Measurements from ENCODE around the gene NRP1. TPM values are rescaled to one million over a fixed set of nuclear protein-coding genes. Genes with fewer than 3 reads are reported as not detected.
"Not testable (repeated sequence)": the region's sequence is repeated elsewhere in the genome, so short reads cannot be mapped to it uniquely, and the experiment has no call there.

Gene NRP1
- total RNA-seq, 2 experiments from 2014 or later = 1.9 to 2.0 TPM

DNA sequence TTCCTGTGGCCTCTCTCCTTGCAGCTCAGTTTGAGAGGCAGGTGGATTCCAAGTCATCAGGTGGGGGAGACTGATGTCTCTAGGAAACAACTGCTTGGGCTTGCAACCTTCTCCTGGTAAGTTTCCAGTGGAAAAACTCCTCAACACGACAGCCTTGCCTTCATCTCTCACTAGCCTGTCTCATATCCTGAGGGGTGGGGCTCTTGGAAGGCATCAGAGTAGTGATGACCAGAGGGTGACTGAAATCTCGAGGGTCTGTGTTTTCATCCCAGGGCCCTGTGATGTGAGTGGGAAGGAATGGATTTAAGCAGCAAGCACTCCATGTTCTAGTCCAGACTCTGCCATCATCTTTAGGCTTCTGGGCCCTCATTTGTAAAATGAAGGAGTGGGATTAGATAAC, 107.0 kb downstream of the NRP1 start:
- POLR2A ChIA-PET = no interaction called here
- CTCF ChIA-PET = no interaction called here

DNA sequence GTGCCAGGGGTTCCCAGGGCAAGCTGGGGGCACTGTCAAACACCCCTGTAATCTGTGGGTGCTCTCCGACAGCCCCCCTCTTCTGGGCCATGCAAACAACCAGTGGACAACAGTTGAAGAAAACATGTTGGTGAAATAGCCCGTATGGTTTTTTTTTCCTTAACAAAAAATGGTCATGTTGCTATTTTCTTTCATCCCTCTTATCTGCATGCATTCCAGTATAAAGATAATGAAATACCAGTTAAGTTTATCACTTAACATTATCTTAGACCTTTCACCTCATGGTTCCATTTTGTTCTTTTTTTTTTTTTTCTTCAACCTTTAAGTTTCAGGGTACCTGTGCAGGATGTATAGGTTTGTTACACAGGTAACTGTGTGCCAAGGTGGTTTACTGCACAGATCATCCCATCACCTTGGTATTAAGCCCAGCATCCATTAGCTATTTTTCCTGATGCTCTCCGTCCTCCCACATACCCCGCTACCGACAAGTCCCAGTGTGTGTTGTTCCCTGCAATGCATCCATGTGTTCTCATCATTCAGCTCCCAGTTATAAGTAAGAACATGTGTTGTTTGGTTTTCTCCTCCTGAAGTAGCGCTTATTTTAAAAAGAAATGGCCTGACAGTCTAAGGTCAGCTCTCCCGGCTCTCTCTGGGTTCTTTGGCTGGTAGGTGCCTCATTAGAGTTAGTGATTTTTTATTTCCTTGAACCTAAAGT, 110.1 kb downstream of the NRP1 start:
- ChIA-PET POLR2A (no interaction called here), CTCF (no interaction called here)

DNA sequence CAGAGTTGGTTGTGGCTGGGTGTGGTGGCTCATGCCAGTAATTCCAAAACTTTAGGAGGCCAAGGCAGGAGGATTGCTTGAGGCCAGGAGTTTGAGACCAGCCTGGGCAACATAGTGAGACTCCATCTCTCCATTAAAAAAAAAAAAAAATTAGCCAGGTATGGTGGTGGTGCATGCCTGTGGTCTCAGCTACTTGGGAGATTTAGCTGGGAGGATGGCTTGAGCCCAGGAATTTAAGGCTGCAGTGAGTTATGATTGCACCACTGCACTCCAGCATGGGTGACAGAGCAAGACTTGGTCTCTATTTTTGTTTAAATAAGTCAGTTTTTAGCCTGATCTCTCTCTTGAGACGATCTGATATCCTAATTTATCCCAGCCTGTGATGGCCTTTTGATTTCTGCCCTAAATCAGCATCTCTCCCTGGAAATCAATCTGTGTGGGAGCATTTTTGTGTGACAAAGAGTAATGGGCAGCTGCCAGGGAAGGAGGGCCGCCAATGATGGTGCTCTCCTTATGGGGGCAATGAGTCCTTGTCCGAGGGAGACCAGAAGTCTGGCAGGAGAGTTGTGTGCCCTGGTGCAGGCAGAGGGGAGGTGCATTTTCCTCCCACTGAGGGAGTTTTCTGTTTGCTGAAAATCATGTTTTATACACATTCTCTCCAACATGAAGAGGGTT, 111.0 kb downstream of the NRP1 start:
- ChIA-PET POLR2A (no interaction called here), CTCF (no interaction called here)

DNA sequence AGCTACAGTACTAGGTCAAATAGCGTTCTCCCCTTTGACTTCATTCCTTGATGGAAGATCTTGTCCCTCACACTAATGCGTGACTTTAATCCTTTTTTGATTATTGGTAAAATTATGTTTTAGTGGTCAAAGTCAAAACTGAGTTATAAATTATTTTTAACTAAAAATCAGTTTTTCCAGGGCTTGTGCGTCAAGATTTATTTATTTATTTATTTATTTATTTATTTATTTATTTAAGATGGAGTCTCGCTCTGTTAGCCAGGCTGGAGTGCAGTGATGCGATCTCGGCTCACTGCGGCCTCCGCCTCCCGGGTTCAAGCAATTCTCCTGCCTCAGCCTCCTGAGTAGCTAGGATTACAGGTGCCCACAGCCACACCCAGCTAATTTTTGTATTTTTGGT, 112.2 kb downstream of the NRP1 start:
- POLR2A ChIA-PET, CTCF ChIA-PET: not testable (repeated sequence)

DNA sequence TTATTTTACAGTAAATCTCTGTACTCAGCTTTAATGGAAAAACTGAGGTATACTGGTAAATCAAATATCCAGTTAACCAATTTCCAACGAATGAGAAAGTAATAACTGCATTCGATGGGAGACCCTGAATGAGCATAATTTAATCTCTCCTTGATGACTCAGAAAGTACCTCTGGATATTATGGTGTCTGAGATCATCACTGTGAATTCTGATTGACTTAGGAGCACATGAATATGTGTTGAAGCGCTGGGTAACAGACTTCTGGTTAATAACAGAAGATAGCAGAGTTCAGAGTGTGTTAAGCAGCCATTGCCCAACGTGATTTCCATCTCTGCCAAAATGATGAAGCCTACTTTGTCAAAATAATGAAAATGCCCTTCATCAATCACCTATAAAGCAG, 116.6 kb downstream of the NRP1 start:
- CTCF ChIA-PET = no interaction called here

DNA sequence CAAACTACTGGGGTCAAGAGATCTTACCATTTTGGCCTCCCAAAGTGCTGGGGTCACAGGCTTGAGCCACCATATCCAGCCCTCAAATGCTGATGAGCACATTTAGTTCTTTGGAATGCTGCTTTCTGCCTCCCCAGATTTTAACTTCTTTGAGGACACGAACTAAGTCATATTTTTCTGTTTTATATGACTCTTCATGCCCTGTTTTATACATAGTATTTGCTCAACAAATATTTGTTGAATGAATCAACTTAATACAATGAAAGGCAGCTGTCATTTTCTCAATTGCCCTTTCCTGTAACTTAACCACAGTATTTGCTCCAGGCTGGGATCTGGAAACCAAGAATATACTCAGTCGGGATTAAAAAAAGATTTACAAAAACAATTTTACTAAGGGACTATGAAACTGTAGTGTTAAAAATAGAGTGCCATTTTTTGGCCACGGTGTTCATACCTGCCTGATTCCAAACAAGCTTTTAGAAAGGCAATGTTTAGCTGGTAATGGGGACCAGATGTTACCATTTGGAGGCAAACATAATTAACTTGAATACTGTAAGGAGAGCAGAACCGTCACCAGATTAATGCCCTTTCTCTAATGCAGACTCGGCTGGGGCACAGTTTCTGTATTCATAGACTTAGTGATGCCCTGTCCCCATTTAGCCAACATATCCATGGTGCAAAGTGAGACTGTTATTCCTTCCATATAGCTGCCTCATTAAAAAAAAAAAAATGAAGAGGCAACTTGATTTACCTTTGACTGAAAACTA, 117.6 kb downstream of the NRP1 start:
- ChIA-PET POLR2A (no interaction called here), CTCF (no interaction called here)

More for the DNA sequence above, 116.6 kb downstream of the NRP1 start:
- POLR2A ChIA-PET = no interaction called here

DNA sequence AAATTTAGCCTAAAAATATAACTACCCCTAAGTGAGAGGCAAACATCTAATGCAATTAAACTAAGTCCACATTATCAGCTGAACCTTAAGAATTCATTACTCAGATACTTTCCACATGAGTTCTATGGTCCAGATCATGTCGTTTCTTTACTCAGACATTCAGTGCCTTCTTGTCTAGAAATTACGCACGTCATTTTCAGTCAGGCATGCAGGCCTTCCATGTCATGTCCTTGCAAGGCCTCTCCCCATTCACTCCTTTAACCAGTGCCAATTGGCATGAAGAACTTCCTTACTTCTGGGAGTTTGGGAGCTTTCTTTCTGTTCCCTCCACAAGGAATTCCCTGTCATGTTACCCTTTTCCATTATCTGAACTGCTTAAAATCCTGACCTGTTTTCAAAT, 118.8 kb downstream of the NRP1 start:
- CTCF ChIA-PET = no interaction called here
- POLR2A ChIA-PET = no interaction called here

DNA sequence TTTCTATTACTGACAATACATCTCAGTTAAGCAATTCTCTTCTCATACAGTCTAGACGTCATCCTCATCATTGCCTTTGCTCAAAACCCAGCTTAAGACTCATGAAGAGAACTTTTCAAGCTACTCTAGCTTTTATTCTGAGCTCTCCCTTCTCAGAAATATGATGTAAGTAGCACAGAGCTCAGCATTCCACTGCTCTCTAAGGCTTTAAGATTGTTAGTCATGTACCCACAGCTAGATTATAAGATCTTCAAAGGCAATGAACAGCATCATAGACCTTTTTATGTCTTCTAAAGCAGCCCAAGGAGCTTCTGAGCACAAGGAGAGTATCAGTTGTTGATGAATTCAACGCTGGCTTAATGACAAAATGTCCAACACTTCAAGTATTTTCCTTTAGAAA, 119.3 kb downstream of the NRP1 start:
- ChIA-PET POLR2A (no interaction called here), CTCF (no interaction called here)

DNA sequence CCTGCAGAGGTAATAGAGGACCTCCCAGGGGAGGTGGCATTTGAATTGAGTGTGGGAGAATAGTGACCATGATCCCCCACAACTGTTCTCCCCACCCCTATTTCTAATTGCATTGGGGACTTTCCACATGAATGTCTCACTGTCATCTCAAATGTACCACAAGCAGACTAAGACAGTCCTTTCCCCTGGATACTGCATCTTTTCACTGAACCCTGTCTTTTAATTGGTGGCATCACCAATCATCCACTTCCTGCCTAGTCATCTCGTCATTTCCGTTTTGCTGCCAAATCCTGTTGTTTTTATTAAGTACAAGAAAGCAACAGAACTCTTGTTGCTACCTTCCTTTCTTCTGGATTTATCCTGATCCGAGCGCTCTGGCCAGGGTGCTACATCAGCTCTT, 120.3 kb downstream of the NRP1 start:
- CTCF ChIA-PET = no interaction called here
- POLR2A ChIA-PET = no interaction called here

DNA sequence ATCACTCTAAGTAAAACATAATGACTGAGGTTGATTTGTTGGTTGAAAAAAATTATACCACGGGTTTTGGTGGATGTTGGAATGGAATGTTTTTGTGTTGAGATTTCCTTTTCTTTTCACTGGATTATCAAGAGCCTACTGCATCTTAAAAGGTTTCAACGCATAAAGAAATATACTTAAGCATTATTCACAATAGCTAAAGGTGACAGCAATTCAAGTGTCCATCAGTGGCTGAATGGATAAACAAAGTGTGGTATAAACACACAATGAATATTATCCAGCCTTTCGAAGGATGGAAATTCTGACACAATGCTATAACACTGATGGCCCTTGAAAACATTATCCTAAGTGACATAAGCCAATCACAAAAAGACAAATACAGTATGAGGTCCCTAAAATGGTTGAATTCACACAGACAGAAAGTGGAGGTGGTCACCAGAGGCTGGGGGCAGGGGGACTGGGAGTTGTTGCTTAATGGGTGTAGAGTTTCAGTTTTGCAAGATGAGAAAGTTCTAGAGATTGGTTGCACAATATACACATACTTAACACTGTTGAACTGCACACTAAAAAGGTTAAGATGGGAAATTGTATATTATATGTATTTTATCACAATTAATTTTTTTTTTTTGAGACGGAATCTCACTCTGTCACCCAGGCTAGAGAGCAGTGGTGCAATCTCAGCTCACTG, 122.3 kb downstream of the NRP1 start:
- ChIA-PET POLR2A (no interaction called here), CTCF (no interaction called here)

DNA sequence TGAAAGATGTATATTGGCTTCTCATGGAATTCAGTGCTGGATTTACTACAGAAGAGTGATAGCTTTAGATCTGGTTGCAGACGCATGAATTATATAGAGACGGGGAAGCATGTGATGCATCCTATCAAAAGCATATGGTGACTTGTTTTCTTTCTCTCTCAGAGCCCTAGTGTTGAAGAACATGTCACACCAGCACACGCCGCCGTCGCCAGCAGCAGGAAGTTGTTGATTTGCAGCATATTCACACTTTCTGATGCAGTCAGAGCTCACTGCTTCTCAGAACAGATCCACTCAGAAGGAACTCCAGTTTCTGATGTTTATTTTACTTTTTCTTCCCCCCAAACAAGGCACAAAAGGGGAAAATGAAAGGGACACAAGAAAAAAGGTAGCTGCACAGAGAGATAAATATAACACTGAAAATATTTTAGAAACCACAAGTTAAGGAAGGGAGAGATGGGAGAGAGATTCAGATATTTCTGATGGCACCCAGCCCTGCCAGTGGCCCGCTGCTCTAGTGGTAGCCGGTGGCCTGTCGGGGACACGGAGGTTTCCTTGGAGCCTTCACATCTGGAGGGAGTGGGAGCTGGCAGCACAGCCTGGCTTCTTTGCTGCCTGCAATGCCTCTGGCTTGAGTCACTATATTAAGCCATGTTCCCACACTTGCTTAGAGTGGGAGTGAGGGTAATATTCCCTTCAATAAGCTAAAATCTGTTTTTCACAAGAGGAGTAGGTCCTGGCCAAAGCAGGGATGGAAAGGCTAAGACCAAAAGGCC, 123.2 kb downstream of the NRP1 start:
- ChIA-PET CTCF (no interaction called here), POLR2A (no interaction called here)

DNA sequence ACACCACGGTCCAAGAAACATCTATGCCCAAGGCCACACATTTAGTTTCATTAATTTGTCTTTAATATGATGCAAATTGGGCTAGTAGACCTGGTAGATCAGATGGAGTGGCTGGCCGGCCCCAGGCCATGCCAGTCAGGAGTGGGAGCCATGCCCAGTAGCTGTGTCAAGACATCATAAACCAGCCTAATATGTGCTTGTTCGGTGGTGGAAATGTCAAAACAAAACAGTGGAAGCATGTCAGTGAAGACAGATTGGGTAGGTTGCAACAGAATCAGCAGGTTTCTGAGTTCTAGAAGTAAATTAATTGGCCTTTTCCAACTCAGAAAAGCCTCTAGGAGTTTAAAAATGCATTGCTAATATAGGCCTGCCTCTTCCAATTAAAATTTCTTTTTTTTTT, 124.7 kb downstream of the NRP1 start:
- ChIA-PET CTCF (no interaction called here), POLR2A (no interaction called here)

DNA sequence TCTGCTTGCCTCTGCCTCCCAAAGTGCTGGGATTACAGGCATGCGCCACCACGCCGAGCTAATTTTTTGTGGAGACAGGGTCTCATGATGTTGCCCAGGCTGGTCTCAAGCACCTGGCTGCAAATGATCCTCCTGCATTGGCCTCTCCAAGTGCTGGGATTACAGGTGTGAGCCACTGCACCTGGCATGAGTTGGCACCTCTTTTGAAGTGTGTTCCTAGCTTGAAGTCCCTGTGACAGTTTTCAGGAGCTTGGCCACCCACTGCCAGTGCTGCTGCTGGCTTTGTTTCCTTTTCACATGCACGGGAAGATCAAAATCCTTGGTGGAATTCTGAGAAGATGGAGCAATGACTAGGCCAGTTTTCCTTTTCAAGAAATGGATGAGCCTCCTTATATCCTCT, 126.3 kb downstream of the NRP1 start:
- ChIA-PET CTCF (no interaction called here), POLR2A (no interaction called here)

DNA sequence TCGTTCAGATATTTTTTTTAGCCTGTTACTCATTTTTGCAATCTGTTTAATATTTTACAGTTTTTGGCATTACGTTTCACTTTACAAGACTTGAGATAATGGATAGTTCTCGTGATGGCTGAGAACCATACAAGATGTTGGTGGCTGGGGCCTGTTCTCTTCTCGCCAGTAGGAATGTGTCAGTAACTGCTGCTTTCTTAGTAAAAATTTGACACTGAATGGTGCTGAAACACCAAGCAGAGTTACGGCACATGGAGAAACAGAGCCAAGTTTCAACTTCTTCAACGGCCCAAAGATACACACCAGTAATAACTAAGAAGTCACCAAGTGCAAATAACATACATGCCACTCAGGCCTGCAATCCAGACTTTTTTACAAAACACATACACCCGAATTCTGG, 130.4 kb downstream of the NRP1 start:
- CTCF ChIA-PET = interaction anchor here (0.6 kb wide), 3 partner anchors 11 to 955 kb away, joined by 4 read pairs; no protein-coding TSS in a partner anchor

DNA sequence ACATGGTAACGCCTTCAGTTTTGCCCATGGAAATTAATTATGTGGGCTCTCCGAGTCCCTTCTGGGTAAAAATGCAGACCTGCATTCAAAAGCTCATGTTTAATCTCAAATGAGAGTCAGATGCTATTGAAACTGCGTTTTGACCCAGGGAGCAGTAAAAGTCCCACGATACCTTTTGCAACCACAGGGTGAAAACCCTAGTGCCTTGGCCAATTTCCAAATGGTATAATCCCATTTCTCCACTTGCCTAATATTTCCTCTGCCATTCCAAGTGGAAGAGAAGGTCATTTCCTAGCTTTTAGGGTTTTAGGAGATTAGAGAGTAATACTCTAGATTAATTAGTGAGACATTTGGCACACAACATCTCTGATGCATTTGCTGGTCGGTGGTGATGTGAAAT, 132.5 kb downstream of the NRP1 start:
- ChIA-PET CTCF (interaction anchor here (0.6 to 1.7 kb wide), 2 partner anchors 9 to 306 kb away, joined by 3 to 5 read pairs; no protein-coding TSS in a partner anchor), POLR2A (no interaction called here)

More for the DNA sequence above, 130.4 kb downstream of the NRP1 start:
- POLR2A ChIA-PET = no interaction called here

DNA sequence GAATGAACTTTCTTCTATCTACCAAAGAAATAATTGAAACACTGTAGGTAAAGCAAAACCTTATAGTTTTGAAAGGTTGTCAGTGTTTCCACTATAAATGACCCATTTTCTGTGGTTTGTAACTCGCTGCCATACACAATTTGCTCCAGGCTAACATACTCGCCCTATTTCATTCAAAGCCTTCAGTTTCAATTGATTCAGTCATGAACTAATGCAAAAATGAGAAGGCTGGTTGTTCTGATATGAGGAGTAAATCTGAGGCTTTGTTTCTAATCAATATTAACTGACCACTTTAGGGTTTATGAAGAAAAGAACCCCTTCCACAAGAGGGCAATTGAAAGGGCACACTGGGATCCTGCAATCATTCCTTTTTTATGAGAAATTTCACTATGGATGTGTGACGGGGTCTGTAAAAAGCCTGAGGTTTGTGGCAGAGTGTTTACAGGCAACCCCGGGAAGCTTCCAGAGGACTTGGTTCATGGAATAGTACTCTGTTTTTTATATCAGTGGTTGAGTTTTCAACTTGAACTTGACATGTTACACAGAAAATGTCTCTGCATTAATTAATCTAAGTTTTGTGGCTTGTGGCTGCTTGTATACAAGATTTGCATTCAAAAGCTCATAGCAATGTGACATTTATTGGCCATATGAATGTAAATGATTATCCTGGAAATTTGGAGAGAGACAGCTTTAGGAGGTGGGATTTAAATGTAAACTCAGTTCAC, 133.2 kb downstream of the NRP1 start:
- ChIA-PET CTCF (interaction anchor here (0.6 kb wide), 1 partner anchor 306 kb away, joined by 3 read pairs; no protein-coding TSS in a partner anchor), POLR2A (no interaction called here)

DNA sequence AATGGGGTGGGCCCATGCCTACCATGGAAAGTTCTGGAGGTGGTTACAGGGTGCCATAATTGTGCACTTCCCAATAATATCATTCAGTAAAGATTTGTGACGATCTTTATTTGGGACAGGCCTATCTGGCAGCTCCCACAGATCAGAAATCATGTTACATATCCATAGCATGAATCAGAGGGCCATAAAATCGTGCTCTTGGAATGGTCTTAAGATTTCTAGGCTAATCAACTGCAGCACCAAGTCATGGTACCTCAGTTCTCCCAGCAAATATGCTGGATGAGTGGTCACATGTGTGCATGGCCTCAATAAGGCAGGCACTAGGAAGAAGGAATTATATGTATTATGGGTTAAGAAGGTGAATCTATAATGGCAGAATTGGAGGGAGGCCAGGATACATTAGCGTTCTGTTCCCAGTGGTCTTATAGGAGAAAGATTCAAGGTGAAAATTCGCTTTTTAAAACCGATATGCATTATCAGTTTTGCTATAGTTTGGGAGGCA, 134.7 kb downstream of the NRP1 start:
- CTCF ChIA-PET = no interaction called here
- POLR2A ChIA-PET = no interaction called here

DNA sequence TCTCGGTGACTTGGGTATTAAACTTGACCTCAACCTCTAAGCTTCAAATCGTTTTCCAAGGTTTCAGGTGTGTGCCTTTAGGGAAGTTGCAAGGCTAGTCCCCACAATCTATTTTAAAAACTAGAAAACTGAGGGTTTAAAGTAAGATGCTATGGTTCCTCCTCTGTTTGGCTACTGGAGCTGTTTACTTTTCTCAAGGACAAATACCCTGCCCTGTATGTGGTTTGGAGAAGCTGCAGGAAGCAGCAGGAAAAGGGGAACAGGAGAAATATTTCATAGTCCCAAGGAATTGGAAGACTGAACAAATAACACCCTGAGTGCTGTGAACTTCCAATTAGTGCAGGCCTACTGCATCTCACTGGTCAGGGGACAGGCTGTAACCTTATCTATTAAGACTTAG, 135.9 kb downstream of the NRP1 start:
- POLR2A ChIA-PET = no interaction called here
- CTCF ChIA-PET = interaction anchor here (0.7 kb wide), 1 partner anchor 1740 kb away, joined by 4 read pairs; no protein-coding TSS in a partner anchor
